ENCODE results near the gene TNFSF10. TPM values are rescaled to one million over a fixed set of nuclear protein-coding genes. Genes with fewer than 3 reads are reported as not detected.
A peak's percentile ranks its signal among the peaks of the same experiment; 100 is the strongest.

TNFSF10 gene
- total RNA-seq, 1 donor from 2014 or later = 7.4 TPM

GRCh38 chr3:172518929-172519640, 4.1 kb downstream of the TNFSF10 start:
- H3K36me3 Mint-ChIP-seq (ENCODE audit: low read depth) = peaks cover 34% of the 10 kb centered on the region
- H3K4me3 Mint-ChIP-seq = no peak overlapping the region
- DNase-seq (no peak), ATAC-seq (ENCODE audit: low read depth) (no peak)
- intact Hi-C loops (cut with micrococcal nuclease) = no loop called here
- peaks cover 77% of the 10 kb centered on the region for H3K4me1 Mint-ChIP-seq
- no peak overlapping the region for H3K27ac Mint-ChIP-seq
- no peaks in the 10 kb centered on the region for H3K9me3 Mint-ChIP-seq
- ChIA-PET POLR2A (no interaction called here), CTCF (interaction anchor here (1.0 to 2.0 kb wide), 2 partner anchors 76 to 80 kb away, joined by 4 to 9 read pairs; no protein-coding TSS in a partner anchor)
- no peak for TF ChIP-seq CTCF (IDR thresholded peaks at IDR 0.05)
- no peaks in the 10 kb centered on the region for H3K27me3 Mint-ChIP-seq

GRCh38 chr3:172517859-172518466, 5.3 kb downstream of the TNFSF10 start:
- H3K4me1 Mint-ChIP-seq = peaks cover 77% of the 10 kb centered on the region
- H3K27me3 Mint-ChIP-seq = no peaks in the 10 kb centered on the region
- H3K27ac Mint-ChIP-seq = peak overlapping the region; percentile 18
- ATAC-seq (ENCODE audit: low read depth) (no peak), DNase-seq (no peak)
- intact Hi-C loops (cut with micrococcal nuclease) = no loop called here
- H3K9me3 Mint-ChIP-seq = no peaks in the 10 kb centered on the region
- POLR2A ChIA-PET = no interaction called here
- CTCF ChIA-PET = no interaction called here
- peaks cover 44% of the 10 kb centered on the region for H3K36me3 Mint-ChIP-seq (ENCODE audit: low read depth)
- no peak overlapping the region for H3K4me3 Mint-ChIP-seq
- no peak for TF ChIP-seq CTCF (IDR thresholded peaks at IDR 0.05)

GRCh38 chr3:172516318-172517214, 6.7 kb downstream of the TNFSF10 start:
- no peaks in the 10 kb centered on the region for H3K9me3 Mint-ChIP-seq
- TF ChIP-seq CTCF (IDR thresholded peaks at IDR 0.05) = no peak
- no peak for ATAC-seq (ENCODE audit: low read depth)
- H3K4me1 Mint-ChIP-seq = peaks cover 84% of the 10 kb centered on the region
- POLR2A ChIA-PET = no interaction called here
- DNase-seq = no peak
- peak overlapping the region; percentile 57 for H3K27ac Mint-ChIP-seq
- intact Hi-C loops (cut with micrococcal nuclease) = no loop called here
- H3K27me3 Mint-ChIP-seq = no peaks in the 10 kb centered on the region
- CTCF ChIA-PET = interaction anchor here (0.7 kb wide), 1 partner anchor 79 kb away, joined by 4 read pairs; no protein-coding TSS in a partner anchor
- H3K36me3 Mint-ChIP-seq (ENCODE audit: low read depth) = peaks cover 52% of the 10 kb centered on the region
- no peak overlapping the region for H3K4me3 Mint-ChIP-seq

- ChIA-PET POLR2A (no interaction called here), CTCF (no interaction called here)
- H3K9me3 Mint-ChIP-seq = no peaks in the 10 kb centered on the region
- peaks cover 61% of the 10 kb centered on the region for H3K36me3 Mint-ChIP-seq (ENCODE audit: low read depth)
- no peak for TF ChIP-seq CTCF (IDR thresholded peaks at IDR 0.05)
- intact Hi-C loops (cut with micrococcal nuclease) = no loop called here
- no peaks in the 10 kb centered on the region for H3K27me3 Mint-ChIP-seq
- peak overlapping the region; percentile 62 for H3K27ac Mint-ChIP-seq
- DNase-seq (no peak), ATAC-seq (ENCODE audit: low read depth) (no peak)
- no peak overlapping the region for H3K4me3 Mint-ChIP-seq
- peaks cover 80% of the 10 kb centered on the region for H3K4me1 Mint-ChIP-seq
These were observed 7.9 kb downstream of the TNFSF10 start for GRCh38 chr3:172515130-172515918.

All from activated B cell treated with CpG ODN at 0.5 μM for 24 hours (primary cell).